HG03095 (cell line): ENCODE measurements around the gene ATRN.
"Not testable (repeated sequence)": the region's sequence is repeated elsewhere in the genome, so short reads cannot be mapped to it uniquely, and the experiment has no call there.

ENCODE experiments used
- ATAC-seq: cut with Tn5 transposase; IDR thresholded peaks from one replicate; pipeline ENCODE4 v1.9.1; 2021; ENCODE audit warnings: moderate library complexity; ENCODE audit not compliant: unreplicated experiment

ATRN gene

GRCh38 chr20:3514012-3514642 is 43.3 kb downstream of the ATRN start:
- no peak for ATAC-seq

GRCh38 chr20:3515379-3516170 is 44.8 kb downstream of the ATRN start:
- ATAC-seq: no peak

GRCh38 chr20:3521852-3522740 is 51.3 kb downstream of the ATRN start:
- no peak for ATAC-seq

GRCh38 chr20:3524696-3525095 is 53.9 kb downstream of the ATRN start:
- not testable (repeated sequence) for ATAC-seq

GRCh38 chr20:3532089-3532615 is 61.3 kb downstream of the ATRN start:
- ATAC-seq: no peak

- not testable (repeated sequence) for ATAC-seq
These were observed 66.9 kb downstream of the ATRN start for GRCh38 chr20:3537733-3538132.

GRCh38 chr20:3539311-3540107 is 68.7 kb downstream of the ATRN start:
- no peak for ATAC-seq

- no peak for ATAC-seq
These were observed 71.3 kb downstream of the ATRN start for GRCh38 chr20:3541887-3542721.

DNA sequence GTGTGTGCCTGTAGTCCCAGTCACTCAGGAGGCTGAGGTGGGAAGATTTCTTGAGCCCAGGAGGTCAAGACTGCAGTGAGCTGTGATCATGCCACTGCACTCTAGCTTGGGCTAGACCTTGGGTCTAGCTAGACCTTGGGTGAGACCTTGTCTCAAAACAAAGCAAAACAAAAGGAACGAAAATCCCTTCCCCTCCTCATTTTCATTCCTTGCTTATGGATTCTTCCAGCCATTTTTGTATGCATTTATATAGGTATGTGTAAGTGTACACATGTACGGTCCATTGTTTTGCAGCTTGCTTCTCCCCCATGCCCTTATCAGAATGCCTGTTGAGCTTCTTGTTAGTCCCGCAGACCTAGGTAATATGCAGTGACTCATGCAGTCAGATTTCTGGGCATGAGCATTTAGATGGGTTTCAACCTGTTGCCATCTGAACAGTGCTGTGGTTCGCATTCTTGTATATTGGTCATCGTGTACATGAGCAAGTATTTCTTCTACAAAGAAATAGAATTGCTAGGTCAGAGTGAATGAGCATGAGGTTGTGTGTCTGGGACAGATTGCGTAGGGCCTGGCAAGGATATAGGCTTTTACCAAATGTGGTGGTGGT is 73.2 kb downstream of the ATRN start:
- ATAC-seq: no peak

DNA sequence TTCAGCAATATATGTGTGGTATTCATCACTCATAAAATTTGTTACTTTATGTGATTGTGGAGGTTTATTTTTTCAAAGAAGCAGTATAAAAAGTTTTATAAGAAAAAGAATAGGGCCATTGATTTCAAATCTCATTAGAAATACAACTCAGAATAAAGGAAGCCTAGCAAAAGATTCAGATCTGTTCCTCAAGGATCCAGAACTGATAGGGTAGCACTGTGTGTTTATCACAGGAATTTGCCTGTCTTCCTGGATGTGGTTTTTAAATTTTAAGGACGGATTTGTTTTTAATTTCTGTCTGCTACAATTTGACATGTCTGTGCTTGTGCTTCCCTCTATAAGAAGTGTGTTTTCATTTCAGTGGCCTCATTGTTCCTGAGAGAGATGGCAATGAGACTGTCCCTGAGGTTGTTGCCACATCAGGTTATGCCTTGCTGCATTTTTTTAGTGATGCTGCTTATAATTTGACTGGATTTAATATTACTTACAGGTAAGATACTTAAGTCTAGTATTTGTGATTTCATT is 74.6 kb downstream of the ATRN start:
- no peak for ATAC-seq

DNA sequence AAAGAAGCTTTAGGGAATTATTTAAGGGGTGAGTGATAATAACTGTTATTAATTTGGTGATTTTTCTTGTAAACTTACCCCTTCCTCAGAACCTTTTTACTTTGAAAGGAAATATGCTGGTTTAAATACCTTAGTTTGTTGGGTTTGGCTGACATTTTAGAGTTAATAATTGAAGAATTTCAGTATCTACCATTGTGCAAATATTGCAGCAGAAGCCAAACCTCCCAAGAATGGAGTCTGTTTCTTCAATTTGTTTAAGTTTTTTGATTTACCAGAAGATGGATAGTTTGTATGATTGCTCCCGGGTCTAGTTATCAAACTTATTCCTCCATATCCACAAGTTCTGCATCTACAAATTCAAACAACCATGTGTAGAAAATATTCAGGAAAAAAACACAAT is 77.1 kb downstream of the ATRN start:
- no peak for ATAC-seq

- ATAC-seq: no peak
These were observed 80.0 kb downstream of the ATRN start for GRCh38 chr20:3550837-3551236.

DNA sequence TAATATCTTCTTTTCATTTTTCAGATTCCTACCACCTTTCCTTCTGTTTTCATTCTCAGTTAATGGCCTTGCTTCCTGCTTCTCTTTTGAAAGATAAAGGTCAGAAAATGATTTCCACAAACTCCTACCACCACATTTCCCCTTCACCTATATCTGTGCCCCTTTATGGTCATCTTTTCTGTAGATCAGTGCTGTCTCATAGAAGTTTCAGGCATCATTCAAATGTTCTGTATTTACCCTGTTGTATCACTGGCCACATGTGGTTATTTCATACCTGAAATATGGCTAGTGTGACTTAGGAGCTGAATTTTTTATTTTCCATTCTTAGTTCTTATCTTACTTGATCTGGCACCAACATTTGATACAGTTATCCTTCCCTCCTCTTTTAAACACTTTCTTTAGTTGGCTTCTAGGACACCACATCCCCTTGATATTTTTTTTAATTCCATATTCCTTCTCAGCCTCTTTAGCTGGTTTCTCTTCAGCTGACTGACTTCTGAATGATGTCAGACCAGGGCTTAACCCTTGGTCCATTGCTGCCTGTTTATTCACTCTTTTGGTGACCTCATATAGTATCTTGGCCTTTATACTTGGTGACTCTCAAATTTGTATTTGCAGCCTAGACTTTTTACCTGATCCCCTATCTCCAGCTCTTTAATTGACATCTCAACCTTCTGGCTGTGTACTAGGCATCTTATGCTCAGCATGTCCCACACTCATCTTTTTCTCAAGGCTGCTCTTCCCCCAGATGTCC is 81.0 kb downstream of the ATRN start:
- ATAC-seq: no peak

DNA sequence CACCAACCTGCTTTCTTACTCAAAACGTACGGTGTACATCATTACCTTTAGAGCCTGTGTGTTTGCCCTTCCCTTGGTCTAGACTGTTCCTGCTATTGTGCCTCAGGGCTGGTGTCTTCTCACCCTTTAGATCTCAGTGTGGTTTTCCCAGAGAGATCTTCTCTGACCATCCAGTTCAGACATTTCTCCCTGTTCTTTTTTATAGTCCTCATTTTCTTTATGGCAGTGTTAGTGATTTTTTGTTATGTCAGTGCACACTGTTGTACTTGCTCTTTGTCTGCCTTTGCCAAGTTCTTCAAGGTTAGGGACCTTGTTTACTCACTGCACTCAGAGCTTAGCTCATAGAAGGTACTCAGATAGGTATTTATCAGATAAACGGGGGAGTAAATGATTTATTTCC is 82.8 kb downstream of the ATRN start:
- no peak for ATAC-seq

DNA sequence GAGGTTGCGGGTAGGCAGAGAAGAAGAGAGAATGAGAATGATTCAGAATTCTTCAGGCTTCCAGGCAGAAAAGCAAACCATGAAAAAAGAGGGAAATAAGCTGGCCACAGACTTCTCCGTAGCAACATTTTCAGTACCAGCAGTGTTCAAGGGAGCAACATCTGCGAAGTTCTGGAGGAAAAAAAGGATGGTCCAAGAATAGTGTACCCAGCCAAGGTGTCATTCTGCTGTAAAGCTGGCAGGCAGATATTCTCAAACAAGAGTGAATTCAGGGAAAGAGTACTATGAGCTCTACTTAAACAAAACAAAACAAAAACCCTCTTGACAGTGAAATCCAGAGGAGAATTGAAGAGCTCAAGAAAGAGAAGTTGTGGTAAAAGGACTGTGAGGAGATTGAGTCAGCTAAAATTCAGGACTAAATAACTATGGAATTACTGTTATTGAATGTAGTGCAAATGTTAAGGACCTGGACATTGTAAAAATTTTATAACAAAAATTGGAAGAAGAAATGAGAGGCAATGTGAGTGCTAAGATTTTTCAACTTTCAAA is 86.5 kb downstream of the ATRN start:
- ATAC-seq: no peak

GRCh38 chr20:3559231-3559630 is 88.4 kb downstream of the ATRN start:
- ATAC-seq: no peak

DNA sequence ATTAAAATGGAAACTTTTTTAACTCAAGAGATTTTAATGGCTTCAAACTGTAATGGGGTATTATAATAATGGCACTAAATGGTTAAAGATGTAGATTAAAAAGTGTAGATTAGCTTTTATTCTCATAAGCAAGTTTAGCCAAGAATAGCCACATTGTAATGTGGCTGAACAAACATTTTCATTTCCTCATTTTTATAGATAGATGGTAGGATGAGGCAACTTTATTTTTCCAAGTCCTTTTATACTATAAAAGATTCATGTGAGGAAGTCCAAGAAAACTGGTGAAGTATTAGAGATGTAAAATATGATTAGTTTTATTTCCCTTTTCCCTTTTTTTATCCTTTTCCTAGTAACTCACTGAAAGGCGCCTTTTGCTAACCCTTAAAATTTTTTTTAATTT is 88.8 kb downstream of the ATRN start:
- ATAC-seq: no peak

GRCh38 chr20:3560162-3560561 is 89.3 kb downstream of the ATRN start:
- no peak for ATAC-seq
